Endometrial microvascular endothelial cells (primary cell): ENCODE results near the gene SVIL. TPM values are rescaled to one million over a fixed set of nuclear protein-coding genes. Genes with fewer than 3 reads are reported as not detected.
"Not testable (repeated sequence)": the region's sequence is repeated elsewhere in the genome, so short reads cannot be mapped to it uniquely, and the experiment has no call there.

Source experiments
- in situ Hi-C: cut with HindIII; loops from 2 replicates; pipeline ENCODE4 v1.10.0; 2017; ENCODE audit warnings: low sequenced_read_pairs, low pct_unique_long_range_greater_than_20kb; ENCODE audit errors: inconsistent ontology term
- total RNA-seq: library from RNA; depleted of rRNA; stranded (reverse); fragments of >200 nt; gene quantifications from one replicate; pipeline ENCODE4 v1.2.3, GENCODE V29; 2015; ENCODE audit errors: inconsistent ontology term

SVIL gene
- total RNA-seq, 1 donor from 2014 or later = 36.0 TPM

DNA sequence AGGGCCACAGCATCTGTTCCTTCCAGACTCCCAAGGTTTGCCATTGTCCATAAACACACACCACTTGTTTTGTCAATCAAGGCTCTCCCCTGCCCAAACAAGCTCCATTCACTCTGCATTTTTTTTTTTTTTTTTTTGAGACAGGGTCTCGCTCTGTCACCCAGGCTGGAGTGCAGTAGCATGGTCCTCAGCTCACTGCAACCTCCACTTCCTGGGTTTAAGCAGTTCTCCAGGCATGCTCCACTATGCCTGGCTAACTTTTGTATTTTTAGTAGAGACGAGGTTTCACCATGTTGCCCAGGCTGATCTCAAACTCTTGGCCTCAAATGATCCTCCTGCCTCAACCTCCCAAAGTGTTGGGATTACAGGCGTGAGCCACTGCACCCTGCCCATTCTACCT, 24.4 kb downstream of the SVIL start:
- in situ Hi-C loops = not testable (repeated sequence)

DNA sequence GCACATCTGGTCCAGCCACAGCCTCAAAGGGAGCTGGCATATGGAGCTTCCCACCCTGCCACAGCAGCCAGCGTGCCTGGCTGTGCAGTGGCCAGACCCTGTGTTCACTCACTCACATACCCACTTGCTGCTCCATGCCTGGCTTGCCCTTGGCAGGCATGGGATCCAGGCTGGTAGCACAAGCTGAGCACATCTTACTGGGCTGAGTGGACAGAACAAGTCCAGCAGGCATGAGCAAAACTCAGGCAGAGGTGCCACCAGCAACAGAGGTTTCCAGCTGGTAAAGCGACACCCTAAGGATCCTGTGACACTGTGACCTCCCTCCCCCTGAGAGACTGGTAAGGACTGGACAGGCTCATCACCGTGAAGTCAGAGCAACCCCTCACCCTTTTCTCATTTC, 25.1 kb downstream of the SVIL start:
- in situ Hi-C loops = no loop called here

DNA sequence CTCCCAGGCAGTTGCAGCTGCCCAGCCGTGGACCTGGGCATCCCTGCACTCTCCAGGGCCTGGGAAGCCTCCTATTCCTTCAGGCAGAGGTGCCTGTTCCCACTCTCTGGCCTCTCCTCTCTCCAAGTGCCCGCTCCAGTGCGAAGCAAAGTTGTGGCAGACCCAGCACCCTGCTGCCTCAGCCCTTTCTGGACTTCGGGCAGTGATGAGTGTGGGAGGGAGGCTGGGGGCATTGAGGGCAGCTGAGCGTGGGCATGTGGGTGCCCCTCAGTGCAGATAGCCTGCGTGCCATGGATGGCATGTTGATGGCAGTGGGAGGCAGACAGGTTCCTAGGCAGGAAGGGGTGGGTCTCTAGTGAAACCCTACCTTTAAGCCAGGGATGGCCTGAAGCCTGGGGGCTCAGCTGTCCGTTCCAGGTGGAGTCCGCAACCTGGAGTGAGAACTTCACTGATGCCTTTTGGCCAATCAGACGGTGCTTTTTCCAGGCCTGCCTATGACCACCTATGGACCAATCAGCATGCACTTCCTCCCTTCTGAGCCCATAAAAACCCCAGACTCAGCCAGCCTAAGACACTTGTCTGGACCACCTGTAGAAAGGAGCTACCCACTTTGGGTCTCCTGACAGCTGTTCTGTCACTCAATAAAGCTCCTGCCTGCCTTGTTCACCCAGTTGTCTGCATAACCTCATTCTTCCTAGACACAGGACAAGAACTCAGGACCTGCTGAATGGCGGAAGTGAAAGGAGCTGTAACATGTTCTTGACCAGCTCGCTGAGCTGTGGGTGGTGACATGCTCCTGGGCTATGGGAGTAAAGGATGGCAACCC, 26.1 kb downstream of the SVIL start:
- in situ Hi-C loops = no loop called here

DNA sequence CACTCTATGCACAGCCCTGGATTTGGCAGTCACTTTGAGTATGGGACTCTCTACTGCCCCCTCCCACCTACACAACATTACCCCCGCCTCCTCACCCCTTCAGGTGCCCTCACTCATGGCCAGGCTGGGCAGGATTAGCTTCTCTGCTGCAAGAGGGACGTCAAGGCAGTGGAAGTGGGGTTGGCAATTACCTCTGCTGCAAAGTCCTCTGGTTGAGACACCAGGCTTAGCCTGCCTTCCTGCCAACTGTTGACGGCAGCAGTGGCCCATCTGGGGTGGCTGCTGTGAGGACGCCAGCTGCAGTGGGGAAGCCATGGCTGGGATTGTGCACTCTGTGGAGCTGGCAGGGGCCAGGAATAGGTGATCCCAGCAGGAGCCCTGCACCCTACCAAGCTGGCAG, 26.7 kb downstream of the SVIL start:
- in situ Hi-C loops = no loop called here

DNA sequence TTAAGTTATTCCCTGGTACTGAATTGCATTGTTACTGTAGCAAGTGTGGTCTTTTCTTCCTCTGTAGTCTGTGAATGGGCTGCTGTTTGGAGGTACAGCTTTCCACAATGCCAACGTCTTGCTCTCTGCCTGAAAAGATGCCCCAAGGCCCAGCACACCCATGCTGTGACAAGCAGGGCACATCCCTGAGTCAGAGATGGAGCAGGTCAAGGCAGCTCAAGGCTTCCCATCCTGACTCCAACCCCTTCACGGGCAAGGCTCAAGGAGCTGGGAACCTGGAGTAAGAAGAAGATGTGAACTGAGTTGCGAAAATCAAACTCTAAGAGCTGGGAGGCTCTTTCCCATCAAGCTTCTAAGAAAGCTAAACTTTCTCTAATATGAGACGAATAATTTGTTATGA, 27.2 kb downstream of the SVIL start:
- in situ Hi-C loops = no loop called here

DNA sequence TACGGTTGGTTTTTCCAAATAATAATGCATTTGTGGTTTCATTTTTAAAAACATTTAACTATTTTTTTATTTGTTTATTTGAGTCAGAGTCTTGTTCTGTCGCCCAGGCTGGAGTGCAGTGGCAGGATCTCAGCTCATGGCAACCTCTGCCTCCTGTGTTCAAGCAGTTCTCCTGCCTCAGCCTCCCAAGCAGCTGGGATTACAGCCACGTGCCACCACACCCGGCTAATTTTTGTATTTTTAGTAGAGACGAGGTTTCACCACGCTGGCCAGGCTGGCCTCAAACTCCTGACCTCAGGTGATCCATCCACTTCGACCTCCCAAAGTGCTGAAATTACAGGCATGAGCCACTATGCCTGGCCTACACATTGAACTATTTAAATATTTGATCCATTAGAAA, 28.1 kb downstream of the SVIL start:
- in situ Hi-C loops = not testable (repeated sequence)

DNA sequence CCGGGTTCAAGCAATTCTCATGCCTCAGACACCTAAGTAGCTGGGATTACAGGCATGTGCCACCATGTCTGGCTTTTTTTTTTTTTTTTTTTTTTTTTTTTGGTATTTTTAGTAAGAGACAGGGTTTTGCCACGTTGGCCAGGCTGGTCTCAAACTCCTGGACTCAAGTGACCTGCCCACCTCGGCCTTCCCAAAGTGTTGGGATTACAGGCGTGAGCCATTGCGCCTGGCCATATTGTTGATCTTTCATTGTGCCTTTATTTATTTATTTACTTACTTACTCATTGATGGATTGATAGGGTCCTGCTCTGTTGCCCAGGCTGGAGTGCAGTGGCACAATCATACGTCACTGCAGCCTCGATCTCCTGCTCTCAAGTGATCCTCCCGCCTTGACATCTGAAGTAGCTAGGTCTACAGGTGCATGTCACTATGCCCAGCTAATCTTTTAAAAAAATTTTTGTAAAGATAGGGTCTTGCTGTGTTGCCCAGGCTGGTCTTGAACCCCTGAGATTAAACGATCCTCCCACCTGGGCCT, 30.4 kb downstream of the SVIL start:
- in situ Hi-C loops = no loop called here

DNA sequence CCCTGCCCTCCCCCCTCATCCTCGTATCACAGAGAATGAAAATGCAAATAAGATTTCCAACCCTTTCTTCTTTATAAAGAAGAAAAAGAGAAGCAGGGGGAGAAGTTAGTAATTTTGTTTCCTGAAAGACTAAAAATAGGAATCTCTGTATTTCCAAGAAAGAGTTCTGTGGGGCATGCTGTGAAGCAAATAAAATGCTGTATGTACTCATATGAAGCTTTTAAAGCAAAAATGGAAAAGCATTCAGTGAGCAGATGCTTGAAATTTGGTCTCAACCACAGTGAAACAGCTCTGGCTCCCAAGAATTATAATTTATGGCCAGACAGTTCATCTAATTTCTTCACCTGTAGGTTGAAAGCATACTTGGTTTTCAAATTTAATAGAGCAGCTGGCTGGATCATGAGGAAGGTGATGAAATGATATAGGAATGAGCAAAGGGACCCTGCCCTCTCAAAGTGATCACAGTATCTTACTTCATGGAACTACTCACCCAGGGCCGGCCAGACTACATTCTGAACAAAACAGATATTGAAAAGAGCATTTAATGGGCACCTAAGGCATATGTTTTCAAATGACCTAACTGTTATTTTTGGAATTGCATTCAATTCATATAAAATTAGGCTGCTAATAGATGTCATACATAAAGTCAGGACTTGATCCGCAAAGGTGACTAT, 31.4 kb downstream of the SVIL start:
- in situ Hi-C loops = no loop called here

DNA sequence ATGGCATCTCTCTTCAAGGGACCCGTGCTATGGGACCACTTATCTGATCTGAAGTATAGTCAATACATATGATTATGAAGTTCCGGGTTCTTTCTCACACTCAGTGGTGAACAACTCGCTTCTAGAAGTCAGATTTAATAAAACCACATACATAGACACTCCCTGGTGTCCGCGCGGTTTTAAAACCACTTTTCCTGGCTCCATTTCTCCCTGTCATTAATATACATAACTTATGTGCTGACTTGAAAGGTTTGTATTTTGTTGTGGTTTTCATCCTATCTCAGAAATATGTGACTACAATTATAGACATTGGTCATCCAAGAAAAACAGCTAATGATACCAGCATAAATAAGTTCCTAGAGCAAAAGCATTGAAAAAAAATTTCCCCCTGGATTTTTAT, 34.0 kb downstream of the SVIL start:
- in situ Hi-C loops = no loop called here

DNA sequence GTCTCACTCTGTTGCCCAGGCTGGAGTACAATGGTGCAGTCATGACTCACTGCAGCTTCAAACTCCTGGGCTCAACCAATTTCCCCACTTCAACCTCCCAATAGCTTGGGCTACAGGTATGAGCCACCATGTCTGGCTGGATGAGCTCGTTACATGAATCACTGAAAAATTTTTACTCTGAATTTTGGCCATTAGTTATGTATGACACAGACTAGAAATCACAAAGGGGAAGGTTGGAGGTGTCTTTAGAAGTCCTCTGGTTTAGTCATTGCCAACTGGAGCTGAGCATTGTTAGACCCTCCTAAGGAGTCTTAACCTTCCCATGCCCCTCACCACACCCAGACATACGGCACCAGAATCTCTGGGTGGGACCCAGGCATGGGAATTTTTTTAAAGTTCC, 34.7 kb downstream of the SVIL start:
- in situ Hi-C loops = no loop called here

DNA sequence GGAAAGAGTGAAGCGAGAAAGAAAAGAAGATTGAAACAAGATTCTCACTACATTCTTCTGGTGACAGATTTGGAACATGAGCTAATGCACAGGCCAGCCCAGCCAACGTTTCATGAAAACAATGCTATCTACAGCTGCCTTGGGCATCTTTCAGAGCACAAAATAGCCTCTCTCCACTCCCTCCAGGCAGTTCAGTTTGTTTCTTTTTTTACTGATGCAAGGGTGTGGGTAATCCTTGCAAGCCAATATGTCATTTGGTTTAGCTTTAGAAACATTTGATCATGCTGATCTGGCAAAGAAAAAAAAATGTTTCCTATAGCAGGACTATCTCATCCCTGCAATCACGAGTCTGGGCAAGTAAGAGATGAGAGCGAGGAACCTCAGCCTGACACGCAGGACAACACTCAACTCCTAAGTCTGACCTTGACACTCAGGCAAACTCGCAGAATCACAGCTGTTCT, 35.9 kb downstream of the SVIL start:
- in situ Hi-C loops = no loop called here

DNA sequence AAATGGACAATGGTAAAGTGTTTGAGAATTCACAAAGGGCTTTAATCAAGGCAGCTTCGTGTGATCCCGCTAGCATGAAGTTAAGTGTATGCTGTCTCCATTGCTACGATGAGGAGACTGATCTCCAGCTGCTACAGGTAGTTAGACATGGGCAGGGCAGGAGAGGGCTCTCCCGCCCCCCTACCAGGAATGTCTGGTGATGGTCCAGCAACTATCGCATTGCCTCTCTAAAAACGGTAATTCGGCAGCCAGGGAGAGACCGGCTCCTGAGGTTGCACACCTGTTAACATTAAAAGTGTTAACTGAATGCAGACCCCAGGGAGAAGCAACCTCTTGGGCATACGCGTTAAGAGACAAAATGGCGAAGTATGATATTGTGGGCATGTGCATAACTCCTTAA, 37.9 kb downstream of the SVIL start:
- in situ Hi-C loops = no loop called here

DNA sequence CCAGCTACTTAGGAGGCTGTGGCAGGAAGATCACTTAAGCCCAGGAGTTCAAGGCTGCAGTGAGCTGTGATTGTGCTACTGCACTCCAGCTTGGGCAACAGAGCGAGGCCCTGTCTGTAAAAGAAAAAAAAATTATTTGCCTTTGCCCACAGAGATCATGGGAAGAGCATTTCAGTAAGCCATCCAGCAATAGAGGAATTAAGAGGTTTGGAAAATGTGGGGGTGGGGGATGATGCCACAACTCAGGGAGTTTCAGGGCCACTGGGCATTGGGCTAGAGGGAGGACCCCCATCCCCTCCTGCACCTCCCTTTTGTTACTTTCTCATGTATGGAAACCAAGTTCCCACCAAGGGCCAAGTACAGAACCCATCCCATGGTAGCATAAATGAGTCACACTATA, 38.4 kb downstream of the SVIL start:
- in situ Hi-C loops = no loop called here

DNA sequence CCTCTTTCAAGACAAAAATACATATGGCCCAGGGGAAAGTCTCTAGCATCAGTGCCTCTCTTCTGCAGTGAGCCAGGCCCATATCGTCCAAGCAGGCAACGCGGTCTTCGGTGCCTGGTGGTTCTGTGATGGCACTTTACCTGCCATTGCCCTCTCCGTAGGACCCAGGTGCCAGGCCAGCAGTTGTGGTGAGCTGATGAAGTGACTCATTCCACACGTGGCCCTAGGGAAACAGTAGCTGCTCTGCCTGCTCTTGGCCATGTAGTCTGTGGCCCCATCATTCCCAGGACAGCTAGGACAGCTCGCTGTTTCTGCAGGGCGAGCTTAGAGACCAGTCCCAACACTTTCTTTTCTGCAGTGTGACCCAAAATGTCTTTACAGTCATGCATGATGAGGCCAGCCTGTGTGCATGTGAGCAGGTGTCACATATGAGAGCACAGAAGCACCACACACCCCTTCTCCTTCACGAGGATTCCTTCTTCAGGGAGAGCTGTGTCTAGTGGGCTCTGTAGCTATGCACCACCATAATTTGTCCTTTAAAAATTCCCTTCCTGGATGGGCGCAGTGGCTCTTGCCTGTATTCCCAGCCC, 39.0 kb downstream of the SVIL start:
- in situ Hi-C loops = no loop called here

DNA sequence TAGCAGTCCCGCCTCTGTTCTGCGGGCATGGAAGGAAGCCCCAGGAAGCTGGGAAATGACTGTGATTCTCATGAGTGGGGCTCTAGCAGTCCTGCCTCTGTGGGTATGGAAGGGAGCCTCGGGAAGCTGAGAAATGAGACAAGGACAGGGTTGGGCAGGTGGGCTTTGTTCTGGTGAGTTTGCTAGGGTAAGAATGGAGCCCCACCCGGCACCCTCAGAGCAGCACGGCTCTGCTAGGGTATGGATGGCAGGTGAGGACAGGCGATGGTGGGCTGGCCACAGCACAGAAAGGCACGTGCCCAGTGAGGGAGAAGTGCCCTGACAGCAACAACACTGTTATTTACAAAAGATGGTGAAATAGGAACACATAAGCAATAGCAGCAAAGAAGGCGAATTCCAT, 39.6 kb downstream of the SVIL start:
- in situ Hi-C loops = no loop called here

DNA sequence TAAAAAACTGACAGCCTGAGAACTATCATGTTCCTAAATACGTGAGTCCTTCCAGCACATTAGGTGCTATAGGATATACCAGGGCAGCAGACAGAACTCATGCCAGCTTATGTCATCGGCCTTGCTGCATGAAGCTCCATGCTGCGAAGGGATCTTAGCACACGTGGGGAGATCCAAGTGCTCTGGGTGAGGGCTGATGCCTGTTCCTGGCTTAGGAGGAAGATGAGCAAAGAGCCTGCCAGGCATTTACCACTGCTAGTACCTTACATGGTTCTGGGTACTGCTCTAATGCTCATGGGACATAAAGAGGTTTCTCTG, 43.2 kb downstream of the SVIL start:
- in situ Hi-C loops = no loop called here

DNA sequence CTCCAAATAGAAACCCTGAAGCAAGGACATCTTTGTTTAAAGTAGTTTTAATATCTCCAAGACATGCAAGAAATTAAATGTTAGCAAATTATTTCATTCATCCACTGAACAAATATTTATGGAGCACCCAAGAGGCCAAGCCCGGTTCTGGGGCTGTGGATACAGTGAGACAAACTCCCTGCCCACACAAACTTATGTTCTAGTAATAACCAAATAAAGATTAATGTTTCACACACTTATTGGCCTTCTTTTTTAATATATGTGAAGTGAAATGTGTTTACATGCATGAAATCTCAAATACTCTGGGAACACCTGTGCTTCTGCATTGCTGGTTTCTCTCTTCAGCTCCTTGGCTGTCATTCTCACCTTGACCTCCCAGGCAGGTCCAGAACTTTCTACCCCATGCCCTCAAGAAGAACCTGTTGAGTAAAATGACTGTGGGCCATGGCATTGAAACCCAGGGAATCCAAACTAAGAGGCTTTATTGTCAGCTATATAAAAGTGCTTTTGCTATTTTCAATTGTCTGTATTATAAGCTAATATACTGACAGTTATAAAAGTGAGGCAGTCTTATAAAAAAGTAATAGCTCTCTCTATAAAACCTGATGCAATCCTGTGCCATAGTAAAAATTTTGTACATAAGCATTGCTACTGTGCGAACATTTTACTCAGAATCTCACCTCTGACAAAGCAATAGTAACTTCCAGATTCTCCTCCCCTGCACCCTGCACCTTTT, 43.7 kb downstream of the SVIL start:
- in situ Hi-C loops = no loop called here

DNA sequence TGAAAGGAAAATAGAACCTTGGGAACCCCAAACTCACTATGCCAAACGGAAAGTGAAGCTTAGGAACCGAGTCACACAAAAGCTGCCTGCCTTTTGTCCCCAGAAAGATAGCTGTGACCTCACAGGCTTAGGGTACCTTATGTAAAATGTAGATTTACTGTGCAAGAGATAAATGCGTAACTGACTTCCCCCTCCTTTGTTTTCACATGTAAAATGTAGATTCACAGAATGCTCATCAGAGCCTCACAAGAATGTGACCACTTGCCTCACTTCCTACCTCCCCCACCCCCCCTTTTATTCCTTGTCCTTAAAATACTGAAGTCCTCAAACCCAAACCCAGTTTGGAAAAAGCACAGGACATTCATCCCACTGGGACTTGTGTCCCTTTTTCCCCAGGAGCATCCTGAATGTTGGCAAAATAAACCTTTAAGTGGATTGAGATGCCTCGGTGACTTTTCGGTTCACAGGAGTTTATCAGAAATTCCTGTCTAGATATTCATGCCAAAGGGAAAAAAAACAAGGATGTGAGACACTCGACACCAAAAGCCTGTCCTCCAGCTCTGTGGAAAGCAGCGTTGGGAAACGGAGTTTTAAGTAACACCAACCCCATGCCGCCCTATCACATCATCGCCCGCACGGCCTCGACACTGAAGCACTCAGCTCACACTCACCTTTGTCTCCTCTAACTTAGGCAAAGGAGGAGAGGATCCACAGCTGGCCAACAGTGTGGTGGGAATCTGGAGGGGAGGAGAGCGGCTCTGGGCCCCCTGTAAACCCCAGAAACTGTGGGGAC, 45.9 kb downstream of the SVIL start:
- in situ Hi-C loops = no loop called here
